ENCODE data around the gene CCNJ. TPM values are rescaled to one million over a fixed set of nuclear protein-coding genes. Genes with fewer than 3 reads are reported as not detected.

The CCNJ gene
- total RNA-seq, 2 donors from 2014 or later = 24.4 to 25.7 TPM

DNA sequence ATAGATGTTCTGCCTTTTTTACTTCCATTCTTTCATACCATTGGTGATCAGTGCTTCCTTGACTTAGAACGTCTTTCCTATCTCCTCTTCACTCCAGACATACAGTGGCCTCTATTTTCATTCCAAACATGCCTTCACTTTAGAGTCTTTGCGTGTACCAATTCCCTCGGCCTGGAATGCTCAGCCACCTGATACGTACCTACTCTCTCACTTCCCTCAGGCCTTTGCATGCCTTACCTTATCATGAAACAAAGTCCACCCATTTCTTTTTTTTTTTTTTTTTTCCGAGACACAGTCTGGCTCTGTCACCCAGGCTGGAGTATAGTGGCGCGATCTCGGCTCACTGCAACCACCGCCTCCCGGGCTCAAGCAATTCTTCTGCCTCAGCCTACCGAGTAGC lies 2.2 kb upstream of the CCNJ start:
- peaks cover 16% of the 10 kb centered on the region for H3K27me3 Mint-ChIP-seq (ENCODE audit: insufficient read depth)
- peaks cover 6% of the 10 kb centered on the region for H3K9me3 Mint-ChIP-seq
- H3K27ac ChIP-seq (ENCODE audit: low read depth, low read length) = no peak overlapping the region
- peaks cover 2% of the 10 kb centered on the region for H3K36me3 ChIP-seq (ENCODE audit: control insufficient read depth, insufficient read depth, low read length)
- no peak overlapping the region for H3K9ac ChIP-seq (ENCODE audit: extremely low read depth, low read length, poor library complexity, severe bottlenecking)
- no peak overlapping the region for H3K4me3 Mint-ChIP-seq
- H3K27me3 ChIP-seq (ENCODE audit: control insufficient read depth, insufficient read depth, low read length, poor library complexity, severe bottlenecking) = no peaks in the 10 kb centered on the region
- H3K4me1 ChIP-seq (ENCODE audit: control insufficient read depth, insufficient read depth, low read length) = peaks cover 13% of the 10 kb centered on the region
- H3K27ac Mint-ChIP-seq = no peak overlapping the region
- peaks cover 5% of the 10 kb centered on the region for H3K36me3 Mint-ChIP-seq (ENCODE audit: low read depth)
- no peaks in the 10 kb centered on the region for H3K9me3 ChIP-seq (ENCODE audit: control insufficient read depth, low read length)
- DNase-seq = no peak
- H3K4me1 Mint-ChIP-seq = peaks cover 22% of the 10 kb centered on the region
- TF ChIP-seq, protein P1, sequence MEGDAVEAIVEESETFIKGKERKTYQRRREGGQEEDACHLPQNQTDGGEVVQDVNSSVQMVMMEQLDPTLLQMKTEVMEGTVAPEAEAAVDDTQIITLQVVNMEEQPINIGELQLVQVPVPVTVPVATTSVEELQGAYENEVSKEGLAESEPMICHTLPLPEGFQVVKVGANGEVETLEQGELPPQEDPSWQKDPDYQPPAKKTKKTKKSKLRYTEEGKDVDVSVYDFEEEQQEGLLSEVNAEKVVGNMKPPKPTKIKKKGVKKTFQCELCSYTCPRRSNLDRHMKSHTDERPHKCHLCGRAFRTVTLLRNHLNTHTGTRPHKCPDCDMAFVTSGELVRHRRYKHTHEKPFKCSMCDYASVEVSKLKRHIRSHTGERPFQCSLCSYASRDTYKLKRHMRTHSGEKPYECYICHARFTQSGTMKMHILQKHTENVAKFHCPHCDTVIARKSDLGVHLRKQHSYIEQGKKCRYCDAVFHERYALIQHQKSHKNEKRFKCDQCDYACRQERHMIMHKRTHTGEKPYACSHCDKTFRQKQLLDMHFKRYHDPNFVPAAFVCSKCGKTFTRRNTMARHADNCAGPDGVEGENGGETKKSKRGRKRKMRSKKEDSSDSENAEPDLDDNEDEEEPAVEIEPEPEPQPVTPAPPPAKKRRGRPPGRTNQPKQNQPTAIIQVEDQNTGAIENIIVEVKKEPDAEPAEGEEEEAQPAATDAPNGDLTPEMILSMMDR (conservative IDR thresholded peaks at IDR 0.05) = no peak
- H3K4me3 ChIP-seq (ENCODE audit: low read length) = no peak overlapping the region
- 91 to 96% methylated on average over 8 to 10 of the region's 11 CpGs for WGBS, 2 experiments (ENCODE audit: insufficient coverage in 1 of 2, insufficient read length in 1 of 2)

- Histone ChIP-seq H3K9ac (ENCODE audit: extremely low read depth, low read length, poor library complexity, severe bottlenecking) (peak overlapping the region; percentile 88), H3K9me3 (ENCODE audit: control insufficient read depth, low read length) (no peaks in the 10 kb centered on the region), H3K4me3 (ENCODE audit: low read length) (peak overlapping the region; percentile 96), H3K27me3 (ENCODE audit: control insufficient read depth, insufficient read depth, low read length, poor library complexity, severe bottlenecking) (no peaks in the 10 kb centered on the region), H3K4me1 (ENCODE audit: control insufficient read depth, insufficient read depth, low read length) (peaks cover 8% of the 10 kb centered on the region), H3K27ac (ENCODE audit: low read depth, low read length) (peak overlapping the region; percentile 96), H3K36me3 (ENCODE audit: control insufficient read depth, insufficient read depth, low read length) (peaks cover 26% of the 10 kb centered on the region)
- Mint-ChIP-seq H3K27ac (peak overlapping the region; percentile 93), H3K4me1 (peaks cover 16% of the 10 kb centered on the region), H3K27me3 (ENCODE audit: insufficient read depth) (peaks cover 9% of the 10 kb centered on the region), H3K9me3 (peaks cover 6% of the 10 kb centered on the region), H3K36me3 (ENCODE audit: low read depth) (peaks cover 26% of the 10 kb centered on the region), H3K4me3 (peak overlapping the region; percentile 90)
- DNase-seq = peak; percentile 84
- TF ChIP-seq, protein P1 (conservative IDR thresholded peaks at IDR 0.05) = no peak
- 0% methylated on average over 30 to 58 of the region's 58 CpGs for WGBS, 2 experiments (ENCODE audit: insufficient coverage in 1 of 2, insufficient read length in 1 of 2)
Measured at GRCh38 chr10:96043893-96044715, 721 bp downstream of the CCNJ start.

- Histone ChIP-seq H3K9me3 (ENCODE audit: control insufficient read depth, low read length) (no peaks in the 10 kb centered on the region), H3K4me1 (ENCODE audit: control insufficient read depth, insufficient read depth, low read length) (peaks cover 5% of the 10 kb centered on the region), H3K27ac (ENCODE audit: low read depth, low read length) (peak overlapping the region; percentile 96), H3K9ac (ENCODE audit: extremely low read depth, low read length, poor library complexity, severe bottlenecking) (peak overlapping the region; percentile 88), H3K27me3 (ENCODE audit: control insufficient read depth, insufficient read depth, low read length, poor library complexity, severe bottlenecking) (no peaks in the 10 kb centered on the region), H3K36me3 (ENCODE audit: control insufficient read depth, insufficient read depth, low read length) (peaks cover 31% of the 10 kb centered on the region), H3K4me3 (ENCODE audit: low read length) (peak overlapping the region; percentile 96)
- H3K27me3 Mint-ChIP-seq (ENCODE audit: insufficient read depth) = peaks cover 9% of the 10 kb centered on the region
- WGBS, 2 experiments (ENCODE audit: insufficient coverage in 1 of 2, insufficient read length in 1 of 2) = 8 to 15% methylated on average over 6 to 8 of the region's 8 CpGs
- DNase-seq = no peak
- TF ChIP-seq, protein P1 (conservative IDR thresholded peaks at IDR 0.05) = no peak
- peak overlapping the region; percentile 90 for H3K4me3 Mint-ChIP-seq
- H3K27ac Mint-ChIP-seq = peak overlapping the region; percentile 93
- H3K9me3 Mint-ChIP-seq = peaks cover 6% of the 10 kb centered on the region
- H3K4me1 Mint-ChIP-seq = peaks cover 13% of the 10 kb centered on the region
- H3K36me3 Mint-ChIP-seq (ENCODE audit: low read depth) = peaks cover 31% of the 10 kb centered on the region
Measured at GRCh38 chr10:96044736-96045135, 1.4 kb downstream of the CCNJ start.

Data from endodermal cell (in vitro differentiated cells).